Erythroblast (primary cell): ENCODE results near the gene RCAN3.
"Not testable (repeated sequence)": the region's sequence is repeated elsewhere in the genome, so short reads cannot be mapped to it uniquely, and the experiment has no call there.

ENCODE experiments used
- DNase-seq, 2 experiments: peaks; one replicate each; lab custom pipeline; 2025; lab: John Stamatoyannopoulos, UW
- GATA1 ChIP-seq: IDR thresholded peaks from 2 replicates; pipeline ENCODE4 v1.6.1; 2011; ENCODE audit warnings: low read depth, mild to moderate bottlenecking, control low read depth, low read length, moderate library complexity
- POLR2A ChIP-seq: IDR thresholded peaks from 2 replicates; pipeline ENCODE4 v1.6.1; 2011; ENCODE audit warnings: mild to moderate bottlenecking, low read length

The RCAN3 gene

GRCh38 chr1:24514946-24515345 is 12.3 kb downstream of the RCAN3 start:
- no peak for TF ChIP-seq POLR2A
- TF ChIP-seq GATA1: no peak
- no peak for DNase-seq

GRCh38 chr1:24515671-24516209 is 13.1 kb downstream of the RCAN3 start:
- peak in 1 of 2 experiments; percentile 12 for DNase-seq

- DNase-seq: no peak
- TF ChIP-seq GATA1: no peak
- no peak for TF ChIP-seq POLR2A
These were observed 13.9 kb downstream of the RCAN3 start for GRCh38 chr1:24516506-24516905.

DNA sequence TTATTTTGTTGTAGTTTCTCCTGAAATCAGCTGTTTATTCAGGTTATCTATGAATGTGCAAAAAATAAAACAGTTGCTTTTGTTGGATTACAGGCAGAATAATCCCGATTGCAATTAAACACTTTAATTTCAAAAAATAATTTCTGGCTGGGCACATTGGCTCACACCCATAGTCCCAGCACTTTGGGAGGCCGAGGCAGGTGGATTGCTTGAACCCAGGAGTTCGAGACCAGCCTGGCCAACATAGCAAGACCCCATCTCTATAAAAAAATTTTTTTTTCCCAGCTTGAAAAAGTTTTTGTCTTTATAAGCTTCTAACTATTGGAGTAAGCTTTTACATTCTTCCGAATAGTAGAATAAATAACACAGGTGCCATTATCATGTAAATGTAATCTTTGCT is 15.3 kb downstream of the RCAN3 start:
- no peak for TF ChIP-seq POLR2A
- no peak for TF ChIP-seq GATA1
- no peak for DNase-seq

- DNase-seq: not testable (repeated sequence)
These were observed 17.6 kb downstream of the RCAN3 start for GRCh38 chr1:24520282-24520681.

DNA sequence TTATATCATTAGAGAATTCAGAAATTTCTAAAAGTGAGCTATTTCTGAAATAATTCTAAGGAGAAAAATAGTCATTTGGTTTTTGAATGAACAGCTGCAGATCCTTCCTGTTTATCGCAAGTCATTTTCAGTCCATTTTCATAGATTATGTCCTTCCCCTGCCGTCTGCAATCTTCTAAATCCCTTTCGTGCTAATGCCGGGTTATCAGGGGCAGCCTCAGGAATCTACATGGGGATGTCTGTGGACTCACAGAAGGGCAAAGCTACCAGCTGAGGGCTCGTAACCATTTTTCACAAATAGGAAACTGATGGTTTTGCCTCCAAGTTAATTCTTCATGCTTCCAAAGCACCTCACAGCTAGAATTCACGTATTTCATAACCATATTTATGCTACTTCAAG is 23.0 kb downstream of the RCAN3 start:
- TF ChIP-seq GATA1 (no peak), POLR2A (no peak)
- DNase-seq: no peak

DNA sequence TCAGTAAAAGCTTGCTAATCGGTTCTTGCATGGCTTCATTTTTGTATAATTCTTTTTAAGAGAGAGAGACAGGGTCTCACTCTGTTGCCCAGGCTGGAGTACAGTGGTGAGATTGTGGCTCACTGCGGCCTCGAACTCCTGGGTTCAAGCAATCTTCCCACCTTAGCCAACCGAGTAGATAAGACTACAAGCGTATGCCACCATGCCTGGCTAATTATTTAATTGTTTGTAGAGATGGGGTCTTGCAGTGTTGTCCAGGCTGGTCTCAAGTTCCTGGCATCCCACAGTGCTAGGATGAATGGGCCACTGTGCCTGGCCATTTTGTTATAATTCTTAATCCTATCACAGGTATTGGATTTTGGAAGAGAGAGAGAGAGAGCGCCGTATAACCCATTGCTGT is 23.4 kb downstream of the RCAN3 start:
- DNase-seq: no peak
- no peak for TF ChIP-seq POLR2A
- TF ChIP-seq GATA1: no peak

- peak in 1 of 2 experiments; percentile 42 for DNase-seq
- TF ChIP-seq GATA1 (no peak), POLR2A (no peak)
These were observed 24.4 kb downstream of the RCAN3 start for GRCh38 chr1:24526940-24527542.

- TF ChIP-seq POLR2A: no peak
- no peak for TF ChIP-seq GATA1
- DNase-seq: no peak
These were observed 26.1 kb downstream of the RCAN3 start for GRCh38 chr1:24528744-24529143.

GRCh38 chr1:24529292-24529691 is 26.7 kb downstream of the RCAN3 start:
- not testable (repeated sequence) for DNase-seq

DNA sequence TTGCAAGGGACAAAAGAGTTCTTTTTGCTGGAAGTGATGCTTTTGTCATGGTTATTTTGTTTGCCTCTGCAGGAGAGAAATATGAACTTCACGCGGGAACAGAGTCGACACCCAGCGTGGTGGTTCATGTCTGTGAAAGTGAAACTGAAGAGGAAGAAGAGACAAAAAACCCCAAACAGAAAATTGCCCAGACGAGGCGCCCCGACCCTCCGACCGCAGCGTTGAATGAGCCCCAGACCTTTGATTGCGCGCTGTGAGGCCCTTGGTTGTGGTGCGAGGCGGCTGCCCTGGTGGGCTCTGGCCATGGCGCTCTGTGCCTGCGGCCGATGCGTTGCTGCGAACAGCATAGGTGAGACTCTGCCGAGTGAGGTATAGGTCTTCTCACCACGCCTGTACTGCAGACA is 32.4 kb downstream of the RCAN3 start:
- TF ChIP-seq POLR2A: no peak
- TF ChIP-seq GATA1: no peak
- DNase-seq: no peak

DNA sequence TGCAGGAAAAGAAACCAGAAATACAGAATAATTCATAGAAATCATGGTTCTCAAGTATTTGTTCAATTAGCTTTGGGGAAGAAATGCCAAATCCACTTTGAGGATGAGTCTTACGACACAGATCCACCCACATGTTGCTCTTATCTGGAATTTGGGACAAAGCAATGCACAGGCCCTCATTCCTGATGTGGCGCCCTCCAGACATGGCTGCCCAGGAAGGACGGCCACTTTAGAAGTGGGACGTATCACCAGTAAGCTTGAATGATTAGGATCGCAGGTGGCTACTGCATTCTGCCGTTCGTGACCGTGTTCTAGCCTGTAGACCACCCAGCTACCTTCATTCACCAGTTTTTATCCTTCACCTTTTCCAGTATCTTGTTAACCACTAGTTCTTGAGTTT is 33.1 kb downstream of the RCAN3 start:
- TF ChIP-seq GATA1: no peak
- TF ChIP-seq POLR2A: no peak
- no peak for DNase-seq

DNA sequence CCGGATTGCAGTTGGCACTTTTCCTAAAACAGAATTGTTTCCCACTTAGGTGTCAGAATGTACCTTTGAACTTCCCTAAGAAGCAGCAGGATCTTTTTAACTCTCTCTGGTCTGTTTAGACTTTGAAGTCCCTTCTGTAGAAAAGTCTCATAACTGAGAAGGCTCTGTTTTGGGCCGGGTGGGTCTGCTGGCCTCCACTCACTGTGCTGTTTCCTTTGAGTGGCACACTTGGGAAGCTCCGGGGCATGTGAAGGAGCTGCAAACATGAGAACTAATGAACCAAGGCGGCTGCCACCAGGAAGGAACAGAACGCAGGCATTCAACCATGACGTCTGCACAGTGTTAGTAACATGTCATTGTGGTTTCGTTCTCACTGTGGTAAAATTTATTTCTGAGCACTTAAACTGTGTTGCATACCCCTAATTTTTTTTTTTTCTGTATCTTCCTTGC is 33.8 kb downstream of the RCAN3 start:
- TF ChIP-seq POLR2A (no peak), GATA1 (no peak)
- DNase-seq: no peak

DNA sequence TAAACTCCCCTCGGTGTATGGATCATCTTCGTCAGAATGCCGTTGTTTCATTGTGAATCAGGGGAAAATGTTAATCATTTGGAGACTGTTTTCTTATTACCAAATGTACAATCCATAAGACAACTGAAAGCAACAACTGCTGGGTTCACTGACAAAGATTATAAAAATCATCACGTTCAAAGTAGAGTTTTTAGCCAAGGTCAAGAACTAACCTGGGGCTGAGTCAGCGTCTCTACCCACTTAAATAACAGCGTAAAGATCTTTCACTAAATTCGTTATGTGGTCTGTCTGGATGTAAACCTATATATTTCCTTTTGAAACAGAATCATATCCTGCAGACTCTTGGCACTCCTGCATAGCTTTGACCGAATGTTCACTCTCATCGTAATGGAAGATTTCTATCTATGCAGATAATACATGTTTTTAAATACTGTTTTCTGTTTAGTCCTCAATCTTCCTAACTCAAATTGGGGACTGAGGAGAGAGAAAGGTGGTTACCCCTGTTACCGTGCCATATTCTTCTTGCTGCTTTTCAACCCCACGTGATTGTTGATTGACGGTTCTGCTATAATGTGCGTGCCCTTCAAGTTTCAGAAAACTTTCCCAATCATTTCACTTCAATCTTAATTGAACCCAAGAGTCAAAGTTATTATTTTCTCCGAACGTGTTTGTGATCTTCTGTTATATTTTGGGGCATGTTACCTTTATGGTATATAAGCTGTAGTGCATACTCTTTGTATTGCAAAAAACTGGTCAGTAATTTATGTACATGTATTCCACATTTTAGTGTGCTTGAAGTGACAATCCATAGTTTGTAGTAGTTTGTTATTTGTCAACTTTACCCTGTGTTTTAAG is 37.6 kb downstream of the RCAN3 start:
- no peak for DNase-seq
- no peak for TF ChIP-seq GATA1
- no peak for TF ChIP-seq POLR2A
